ENCODE measurements around the gene SCUBE1.

GRCh38 chr22:43305806-43306205 is 37.4 kb downstream of the SCUBE1 start:
- no peak for TF ChIP-seq CTCF (conservative IDR thresholded peaks at IDR 0.05; ENCODE audit: low read length)
- TF ChIP-seq EZH2phosphoT487 (IDR thresholded peaks at IDR 0.05; ENCODE audit: borderline replicate concordance, low read depth, low read length): no peak
